ENCODE data around the gene CELSR2.

DNA sequence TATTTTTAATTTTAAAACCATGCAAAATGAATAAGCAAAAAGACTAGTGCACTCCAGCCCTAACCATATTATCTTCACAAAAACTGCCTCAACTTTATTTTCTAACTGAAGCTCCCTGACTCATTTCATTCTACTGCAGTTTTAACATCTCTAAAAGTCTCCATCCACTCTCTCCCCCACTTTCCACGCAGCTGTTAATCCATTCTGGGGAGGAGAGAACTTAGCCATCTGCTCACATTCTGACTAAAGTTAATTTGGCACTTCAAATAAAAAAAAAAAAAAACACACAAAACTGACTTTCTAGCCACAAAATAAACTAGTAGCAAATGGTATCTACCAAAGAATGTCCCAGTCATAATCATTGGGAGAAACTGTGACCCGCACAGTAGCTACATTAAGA lies 62.9 kb downstream of the CELSR2 start:
- TF ChIP-seq EZH2 (IDR thresholded peaks at IDR 0.05), result no peak
- TF ChIP-seq POLR2A (IDR thresholded peaks at IDR 0.05; ENCODE audit: borderline replicate concordance, extremely low read depth, insufficient read depth, insufficient read length), result no peak
- TF ChIP-seq CBX3 (IDR thresholded peaks at IDR 0.05; ENCODE audit: low read depth), result no peak
- no peak for TF ChIP-seq SP1 (IDR thresholded peaks at IDR 0.05; ENCODE audit: low read depth)
- TF ChIP-seq, protein P1, sequence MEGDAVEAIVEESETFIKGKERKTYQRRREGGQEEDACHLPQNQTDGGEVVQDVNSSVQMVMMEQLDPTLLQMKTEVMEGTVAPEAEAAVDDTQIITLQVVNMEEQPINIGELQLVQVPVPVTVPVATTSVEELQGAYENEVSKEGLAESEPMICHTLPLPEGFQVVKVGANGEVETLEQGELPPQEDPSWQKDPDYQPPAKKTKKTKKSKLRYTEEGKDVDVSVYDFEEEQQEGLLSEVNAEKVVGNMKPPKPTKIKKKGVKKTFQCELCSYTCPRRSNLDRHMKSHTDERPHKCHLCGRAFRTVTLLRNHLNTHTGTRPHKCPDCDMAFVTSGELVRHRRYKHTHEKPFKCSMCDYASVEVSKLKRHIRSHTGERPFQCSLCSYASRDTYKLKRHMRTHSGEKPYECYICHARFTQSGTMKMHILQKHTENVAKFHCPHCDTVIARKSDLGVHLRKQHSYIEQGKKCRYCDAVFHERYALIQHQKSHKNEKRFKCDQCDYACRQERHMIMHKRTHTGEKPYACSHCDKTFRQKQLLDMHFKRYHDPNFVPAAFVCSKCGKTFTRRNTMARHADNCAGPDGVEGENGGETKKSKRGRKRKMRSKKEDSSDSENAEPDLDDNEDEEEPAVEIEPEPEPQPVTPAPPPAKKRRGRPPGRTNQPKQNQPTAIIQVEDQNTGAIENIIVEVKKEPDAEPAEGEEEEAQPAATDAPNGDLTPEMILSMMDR (IDR thresholded peaks at IDR 0.05 in 2 of 3, conservative IDR thresholded peaks at IDR 0.05 in 1 of 3; ENCODE audit: borderline replicate concordance in 1 of 3, insufficient read depth in 1 of 3, low read depth in 2 of 3, low read length in 2 of 3), result no peak
- TF ChIP-seq ZNF274 (IDR thresholded peaks at IDR 0.05; ENCODE audit: low read depth, low read length), result no peak
- no peak for TF ChIP-seq POLR2AphosphoS5 (IDR thresholded peaks at IDR 0.05; ENCODE audit: low read depth, low read length)
- no peak for TF ChIP-seq EZH2phosphoT487 (IDR thresholded peaks at IDR 0.05; ENCODE audit: borderline replicate concordance)
